Bronchial epithelial cell (primary cell): ENCODE data around the gene OGFR. TPM values are rescaled to one million over a fixed set of nuclear protein-coding genes. Genes with fewer than 3 reads are reported as not detected.

Experiments used
- DNase-seq: peaks from one replicate; pipeline ENCODE4 v3.0.0-alpha.2; 2010; ENCODE audit warnings: low read depth
- FAIRE-seq: peaks from 2 replicates; lab custom pipeline; 2011; peaks lifted over from hg19 to GRCh38; lab: Jason Lieb, UNC
- H3K27me3 ChIP-seq: 2 replicates; pipeline ENCODE4 v1.5.1; 2011; ENCODE audit warnings: low read length; ENCODE audit not compliant: control insufficient read depth, insufficient read depth
- H3K36me3 ChIP-seq: 2 replicates; pipeline ENCODE4 v1.5.1; 2011; ENCODE audit warnings: low read length; ENCODE audit not compliant: control insufficient read depth, insufficient read depth
- H3K4me3 ChIP-seq: 2 replicates; pipeline ENCODE4 v1.5.1; 2011; ENCODE audit warnings: mild to moderate bottlenecking, low read depth, low read length, control low read depth
- CTCF ChIP-seq: IDR thresholded peaks from 2 replicates; pipeline ENCODE4 v1.5.1; 2011; ENCODE audit warnings: mild to moderate bottlenecking, moderate library complexity, low read length, control low read depth, inconsistent platforms; ENCODE audit not compliant: insufficient read depth, severe bottlenecking
- total RNA-seq: library from RNA; depleted of rRNA; stranded (reverse); fragments of >200 nt; gene quantifications from 2 replicates; pipeline ENCODE4 v1.2.1, GENCODE V29; 2014

OGFR gene
- total RNA-seq, 1 donor from 2014 or later = 16.1 TPM

GRCh38 chr20:62815066-62815991, 10.7 kb downstream of the OGFR start:
- DNase-seq (peak; percentile 49), FAIRE-seq (no peak)
- peaks cover 25% of the 10 kb centered on the region for H3K27me3 ChIP-seq
- no peak for TF ChIP-seq CTCF
- H3K36me3 ChIP-seq = peaks cover 10% of the 10 kb centered on the region
- H3K4me3 ChIP-seq = no peak overlapping the region

- DNase-seq = no peak
- peaks cover 7% of the 10 kb centered on the region for H3K36me3 ChIP-seq
- no peak for FAIRE-seq
- H3K27me3 ChIP-seq = peaks cover 25% of the 10 kb centered on the region
- no peak for TF ChIP-seq CTCF
- H3K4me3 ChIP-seq = no peak overlapping the region
Measured at GRCh38 chr20:62816031-62816883, 11.6 kb downstream of the OGFR start.

GRCh38 chr20:62816884-62817873, 12.5 kb downstream of the OGFR start, which contains the start of gene COL9A3:
TSS of gene COL9A3 (plus strand) at chr20:62817050. CDS start at chr20:62817065, 15 bp downstream.
- H3K36me3 ChIP-seq = peaks cover 3% of the 10 kb centered on the region
- no peak for TF ChIP-seq CTCF
- peaks cover 25% of the 10 kb centered on the region for H3K27me3 ChIP-seq
- DNase-seq (no peak), FAIRE-seq (no peak)
- H3K4me3 ChIP-seq = no peak within 1 kb of the TSS

GRCh38 chr20:62817975-62818591, 13.4 kb downstream of the OGFR start:
- no peak overlapping the region for H3K4me3 ChIP-seq

More at GRCh38 chr20:62817975-62818591, 13.4 kb downstream of the OGFR start:
- H3K27me3 ChIP-seq = peaks cover 25% of the 10 kb centered on the region
- FAIRE-seq = no peak
- no peak for TF ChIP-seq CTCF
- no peak for DNase-seq
- H3K36me3 ChIP-seq = peaks cover 2% of the 10 kb centered on the region
